SU-DHL-6 (cell line): Measurements from ENCODE around the gene RSPH1.

Experiments
- H2AFZ ChIP-seq: fragments of 200-600 bp; sonication (generic); 2 replicates; pipeline ENCODE4 v1.6.1; 2014; ENCODE audit warnings: low read depth, mild to moderate bottlenecking, moderate library complexity, mixed read lengths, antibody characterized with exemption, low read length; ENCODE audit not compliant: severe bottlenecking
- H3F3A ChIP-seq: fragments of 200-600 bp; shearing (Covaris generic); 2 replicates; pipeline ENCODE4 v1.6.0; 2016; ENCODE audit warnings: antibody characterized with exemption, mild to moderate bottlenecking; ENCODE audit not compliant: insufficient read depth
- H3K27ac ChIP-seq: fragments of 200-600 bp; sonication (generic); 2 replicates; pipeline ENCODE4 v1.5.1; 2016; ENCODE audit warnings: low read depth, mild to moderate bottlenecking, low read length, moderate library complexity, mixed read lengths
- H3K27me3 ChIP-seq: fragments of 200-600 bp; sonication (generic), shearing (Covaris generic); 2 replicates; pipeline ENCODE4 v1.6.0; 2014; ENCODE audit warnings: mild to moderate bottlenecking, low read length
- H3K36me3 ChIP-seq: fragments of 200-600 bp; sonication (generic); 2 replicates; pipeline ENCODE4 v1.6.1; 2014; ENCODE audit warnings: mild to moderate bottlenecking, low read length, mixed read lengths
- H3K4me2 ChIP-seq: fragments of 300-600, 200-600 bp; shearing (Covaris generic), sonication (generic); 2 replicates; pipeline ENCODE4 v1.6.0; 2014; ENCODE audit warnings: low read length, low read depth, mild to moderate bottlenecking; ENCODE audit not compliant: poor library complexity, severe bottlenecking
- H3K4me3 ChIP-seq: fragments of 200-600 bp; sonication (generic); 2 replicates; pipeline ENCODE4 v1.5.1; 2014; ENCODE audit warnings: antibody characterized with exemption, low read length, mild to moderate bottlenecking, mixed read lengths; ENCODE audit not compliant: insufficient read depth, poor library complexity, severe bottlenecking
- H3K79me2 ChIP-seq: fragments of 200-600 bp; sonication (generic); 2 replicates; pipeline ENCODE4 v1.6.1; 2014; ENCODE audit warnings: mild to moderate bottlenecking, low read length, moderate library complexity; ENCODE audit not compliant: insufficient read depth
- H3K9ac ChIP-seq: fragments of 200-600 bp; sonication (generic); 2 replicates; pipeline ENCODE4 v1.7.0; 2014; ENCODE audit warnings: mild to moderate bottlenecking, low read length
- H3K9me2 ChIP-seq: fragments of 200-600 bp; sonication (generic); replicated peaks from 2 replicates; pipeline ENCODE4 v1.6.1; 2014; ENCODE audit warnings: low read length; ENCODE audit not compliant: insufficient read depth
- H3K9me3 ChIP-seq: fragments of 200-600 bp; sonication (generic); 2 replicates; pipeline ENCODE4 v1.6.1; 2014; ENCODE audit warnings: low read length, mixed read lengths; ENCODE audit not compliant: insufficient read depth
- H4K20me1 ChIP-seq: fragments of 200-600 bp; sonication (generic); 2 replicates; pipeline ENCODE4 v1.6.1; 2014; ENCODE audit warnings: low read depth, mild to moderate bottlenecking, antibody characterized with exemption, low read length, moderate library complexity, mixed read lengths
- CTCF ChIP-seq: fragments of 200-600 bp; sonication (generic); IDR thresholded peaks from one replicate; pipeline ENCODE4 v1.5.1; 2017; ENCODE audit warnings: antibody characterized with exemption, mild to moderate bottlenecking, low read length, moderate library complexity; ENCODE audit not compliant: insufficient read depth, poor library complexity, severe bottlenecking
- EZH2phosphoT487 ChIP-seq: fragments of 200-600 bp; sonication (generic), shearing (Covaris generic); conservative IDR thresholded peaks from 2 replicates; pipeline ENCODE4 v1.6.1; 2018; ENCODE audit warnings: mild to moderate bottlenecking, antibody characterized with exemption, low read length, moderate library complexity, mixed read lengths

Gene RSPH1

GRCh38 chr21:42544544-42544943 is 48.5 kb upstream of the RSPH1 start:
- no peaks in the 10 kb centered on the region for H4K20me1 ChIP-seq
- H2AFZ ChIP-seq: no peak overlapping the region
- H3F3A ChIP-seq: no peaks in the 10 kb centered on the region
- H3K9ac ChIP-seq: no peak overlapping the region
- no peak overlapping the region for H3K4me2 ChIP-seq
- H3K4me3 ChIP-seq: no peak overlapping the region
- no peaks in the 10 kb centered on the region for H3K36me3 ChIP-seq
- H3K9me3 ChIP-seq: no peaks in the 10 kb centered on the region
- no peaks in the 10 kb centered on the region for H3K27me3 ChIP-seq
- H3K27ac ChIP-seq: no peak overlapping the region
- H3K9me2 ChIP-seq: no peaks in the 10 kb centered on the region
- H3K79me2 ChIP-seq: no peaks in the 10 kb centered on the region
- no peak for TF ChIP-seq CTCF
- TF ChIP-seq EZH2phosphoT487: no peak

- Histone ChIP-seq H3K79me2 (no peaks in the 10 kb centered on the region), H2AFZ (no peak overlapping the region), H3F3A (no peaks in the 10 kb centered on the region), H3K4me3 (no peak overlapping the region), H3K9ac (no peak overlapping the region), H3K27ac (no peak overlapping the region), H3K36me3 (no peaks in the 10 kb centered on the region), H3K9me3 (no peaks in the 10 kb centered on the region), H3K27me3 (no peaks in the 10 kb centered on the region), H4K20me1 (no peaks in the 10 kb centered on the region), H3K9me2 (no peaks in the 10 kb centered on the region), H3K4me2 (no peak overlapping the region)
- TF ChIP-seq EZH2phosphoT487 (no peak), CTCF (no peak)
Measured at GRCh38 chr21:42543106-42543847, 47.3 kb upstream of the RSPH1 start.

GRCh38 chr21:42542596-42542995 is 46.6 kb upstream of the RSPH1 start:
- H3F3A ChIP-seq: peaks cover 6% of the 10 kb centered on the region; the same call in 1 of the 2 replicates

More at GRCh38 chr21:42542596-42542995, 46.6 kb upstream of the RSPH1 start:
- H3K36me3 ChIP-seq: no peaks in the 10 kb centered on the region
- H3K79me2 ChIP-seq: peaks cover 5% of the 10 kb centered on the region; the same call in 1 of the 2 replicates
- no peaks in the 10 kb centered on the region for H3K9me2 ChIP-seq
- no peak overlapping the region for H3K9ac ChIP-seq
- TF ChIP-seq CTCF: no peak
- TF ChIP-seq EZH2phosphoT487: no peak
- H3K27me3 ChIP-seq: no peaks in the 10 kb centered on the region
- H4K20me1 ChIP-seq: no peaks in the 10 kb centered on the region
- H3K27ac ChIP-seq: no peak overlapping the region
- no peak overlapping the region for H3K4me3 ChIP-seq
- no peak overlapping the region for H3K4me2 ChIP-seq
- H3K9me3 ChIP-seq: no peaks in the 10 kb centered on the region
- H2AFZ ChIP-seq: no peak overlapping the region
